Endodermal cell (in vitro differentiated cells): ENCODE data around the gene LRBA. TPM values are rescaled to one million over a fixed set of nuclear protein-coding genes. Genes with fewer than 3 reads are reported as not detected.

ENCODE experiments used
- DNase-seq: peaks from one replicate; pipeline ENCODE4 v3.0.0-alpha.2; 2017
- H3K27ac ChIP-seq: 2 replicates; pipeline ENCODE4 v1.5.1; 2013; ENCODE audit warnings: mild to moderate bottlenecking, low read depth, low read length, moderate library complexity
- H3K27me3 ChIP-seq: 2 replicates; pipeline ENCODE4 v1.6.1; 2013; ENCODE audit warnings: mild to moderate bottlenecking, low read length, moderate library complexity; ENCODE audit not compliant: insufficient read depth, control insufficient read depth, poor library complexity, severe bottlenecking
- H3K36me3 ChIP-seq: 2 replicates; pipeline ENCODE4 v1.7.0; 2013; ENCODE audit warnings: mild to moderate bottlenecking, low read length, moderate library complexity; ENCODE audit not compliant: control insufficient read depth, insufficient read depth
- H3K4me1 ChIP-seq: one replicate; pipeline ENCODE4 v1.7.0; 2013; ENCODE audit warnings: low read length; ENCODE audit not compliant: control insufficient read depth, insufficient read depth
- H3K4me3 ChIP-seq: 2 replicates; pipeline ENCODE4 v1.5.1; 2013; ENCODE audit warnings: mild to moderate bottlenecking, low read length, moderate library complexity
- H3K9ac ChIP-seq: 2 replicates; pipeline ENCODE4 v1.6.1; 2013; ENCODE audit warnings: mild to moderate bottlenecking, low read length, moderate library complexity; ENCODE audit not compliant: poor library complexity, severe bottlenecking; ENCODE audit errors: extremely low read depth
- H3K9me3 ChIP-seq: 2 replicates; pipeline ENCODE4 v1.6.1; 2013; ENCODE audit warnings: mild to moderate bottlenecking, low read length, moderate library complexity; ENCODE audit not compliant: control insufficient read depth
- H3K27ac Mint-ChIP-seq: 2 replicates; pipeline ENCODE4 v1.8.0; 2020; ENCODE audit warnings: mixed read lengths
- H3K27me3 Mint-ChIP-seq: 2 replicates; pipeline ENCODE4 v1.8.0; 2021; ENCODE audit warnings: mild to moderate bottlenecking, mixed read lengths; ENCODE audit not compliant: insufficient read depth
- H3K36me3 Mint-ChIP-seq: 2 replicates; pipeline ENCODE4 v1.8.0; 2020; ENCODE audit warnings: low read depth, mixed read lengths
- H3K4me1 Mint-ChIP-seq: 2 replicates; pipeline ENCODE4 v1.8.0; 2020; ENCODE audit warnings: mixed read lengths
- H3K4me3 Mint-ChIP-seq: 2 replicates; pipeline ENCODE4 v1.8.0; 2020; ENCODE audit warnings: mild to moderate bottlenecking, moderate library complexity, mixed read lengths
- H3K9me3 Mint-ChIP-seq: 2 replicates; pipeline ENCODE4 v1.8.0; 2020; ENCODE audit warnings: mild to moderate bottlenecking, mixed read lengths
- WGBS, 2 experiments: methylation state at CpG; one replicate each; pipeline versions ENCODE4 v1.1.5 to v1.1.7; 2013; ENCODE audit warnings: missing lambda C conversion rate in 2 of 2, mixed read lengths in 1 of 2; ENCODE audit not compliant: insufficient coverage in 1 of 2, insufficient read length in 1 of 2; 5-methylcytosine and 5-hydroxymethylcytosine counted together
- total RNA-seq, 2 donors: library from RNA; stranded (reverse); fragmentation: NEBNext Ultra II Directional in 1 of 2; extraction: Animal tissue kit (Norgen Biotek cat#: 25700) in 1 of 2; gene quantifications; 2 replicates in 1 of 2; 3 replicates in 1 of 2; pipeline ENCODE4 v1.2.1, GENCODE V29; 2021
- TF ChIP-seq, protein P1 (sequence below): fragments of 200-600 bp; sonication (generic); conservative IDR thresholded peaks from 2 replicates; pipeline ENCODE4 v1.5.0; 2021; ENCODE audit warnings: antibody characterized with exemption, mild to moderate bottlenecking

Gene LRBA
- total RNA-seq, 2 donors from 2014 or later, result 77.3 to 95.9 TPM

DNA sequence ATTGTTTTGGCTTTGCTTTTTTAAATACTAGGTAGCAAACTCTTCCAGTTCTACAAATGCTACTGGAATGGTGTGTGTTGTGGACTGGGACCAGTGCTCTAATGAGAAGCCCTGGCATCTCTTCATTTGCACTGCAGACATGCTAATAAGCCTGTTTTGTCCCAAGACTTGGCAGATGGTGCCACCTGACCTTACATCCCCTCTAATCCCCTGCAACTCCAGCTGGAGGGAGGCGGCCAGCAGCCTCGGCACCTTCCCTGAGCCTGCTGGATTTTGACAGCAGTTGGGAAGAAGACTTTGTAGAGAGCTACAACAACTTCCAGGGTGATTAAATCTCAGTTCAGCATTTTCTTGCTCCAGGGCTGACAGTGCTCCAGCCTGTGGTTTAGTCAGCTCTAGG is 736.9 kb downstream of the LRBA start:
- Mint-ChIP-seq H3K4me1 (no peaks in the 10 kb centered on the region), H3K9me3 (peaks cover 18% of the 10 kb centered on the region), H3K27ac (no peak overlapping the region), H3K36me3 (peaks cover 52% of the 10 kb centered on the region), H3K4me3 (no peak overlapping the region), H3K27me3 (no peaks in the 10 kb centered on the region)
- Histone ChIP-seq H3K9ac (no peak overlapping the region), H3K4me1 (no peaks in the 10 kb centered on the region), H3K9me3 (peaks cover 7% of the 10 kb centered on the region), H3K27me3 (no peaks in the 10 kb centered on the region), H3K4me3 (no peak overlapping the region), H3K27ac (no peak overlapping the region), H3K36me3 (peaks cover 20% of the 10 kb centered on the region)
- no peak for DNase-seq
- TF ChIP-seq, protein P1, sequence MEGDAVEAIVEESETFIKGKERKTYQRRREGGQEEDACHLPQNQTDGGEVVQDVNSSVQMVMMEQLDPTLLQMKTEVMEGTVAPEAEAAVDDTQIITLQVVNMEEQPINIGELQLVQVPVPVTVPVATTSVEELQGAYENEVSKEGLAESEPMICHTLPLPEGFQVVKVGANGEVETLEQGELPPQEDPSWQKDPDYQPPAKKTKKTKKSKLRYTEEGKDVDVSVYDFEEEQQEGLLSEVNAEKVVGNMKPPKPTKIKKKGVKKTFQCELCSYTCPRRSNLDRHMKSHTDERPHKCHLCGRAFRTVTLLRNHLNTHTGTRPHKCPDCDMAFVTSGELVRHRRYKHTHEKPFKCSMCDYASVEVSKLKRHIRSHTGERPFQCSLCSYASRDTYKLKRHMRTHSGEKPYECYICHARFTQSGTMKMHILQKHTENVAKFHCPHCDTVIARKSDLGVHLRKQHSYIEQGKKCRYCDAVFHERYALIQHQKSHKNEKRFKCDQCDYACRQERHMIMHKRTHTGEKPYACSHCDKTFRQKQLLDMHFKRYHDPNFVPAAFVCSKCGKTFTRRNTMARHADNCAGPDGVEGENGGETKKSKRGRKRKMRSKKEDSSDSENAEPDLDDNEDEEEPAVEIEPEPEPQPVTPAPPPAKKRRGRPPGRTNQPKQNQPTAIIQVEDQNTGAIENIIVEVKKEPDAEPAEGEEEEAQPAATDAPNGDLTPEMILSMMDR, result no peak
- WGBS, 2 experiments, result 83 to 94% methylated on average over 1 to 2 of the region's 2 CpGs

DNA sequence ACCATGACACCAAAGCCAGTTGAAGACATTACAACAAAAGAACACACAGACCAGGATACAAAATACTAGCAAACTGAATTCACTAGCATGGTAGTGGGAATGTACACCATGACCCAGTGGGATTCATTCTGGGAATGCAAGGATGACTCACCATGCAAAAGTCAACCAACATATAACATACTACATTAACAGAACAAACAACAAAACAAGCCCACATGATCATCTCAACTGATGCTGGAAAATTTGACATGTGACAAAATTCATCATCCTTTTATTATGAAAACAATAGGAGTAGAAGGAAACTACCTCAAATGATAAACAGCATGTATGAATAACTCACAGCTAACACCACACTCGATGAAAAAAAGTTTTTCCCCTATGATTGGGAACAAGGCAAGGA is 746.6 kb downstream of the LRBA start:
- Histone ChIP-seq H3K36me3 (peaks cover 13% of the 10 kb centered on the region), H3K4me3 (no peak overlapping the region), H3K9me3 (no peaks in the 10 kb centered on the region), H3K27ac (no peak overlapping the region), H3K4me1 (no peaks in the 10 kb centered on the region), H3K9ac (no peak overlapping the region), H3K27me3 (no peaks in the 10 kb centered on the region)
- no peak overlapping the region for H3K4me3 Mint-ChIP-seq
- no peaks in the 10 kb centered on the region for H3K4me1 Mint-ChIP-seq
- no peaks in the 10 kb centered on the region for H3K27me3 Mint-ChIP-seq
- WGBS, 2 experiments, result 94 to 100% methylated on average over 1 of the region's 1 CpG
- no peak for DNase-seq
- peaks cover 25% of the 10 kb centered on the region for H3K36me3 Mint-ChIP-seq
- no peak overlapping the region for H3K27ac Mint-ChIP-seq
- no peaks in the 10 kb centered on the region for H3K9me3 Mint-ChIP-seq
- TF ChIP-seq, protein P1, result no peak

DNA sequence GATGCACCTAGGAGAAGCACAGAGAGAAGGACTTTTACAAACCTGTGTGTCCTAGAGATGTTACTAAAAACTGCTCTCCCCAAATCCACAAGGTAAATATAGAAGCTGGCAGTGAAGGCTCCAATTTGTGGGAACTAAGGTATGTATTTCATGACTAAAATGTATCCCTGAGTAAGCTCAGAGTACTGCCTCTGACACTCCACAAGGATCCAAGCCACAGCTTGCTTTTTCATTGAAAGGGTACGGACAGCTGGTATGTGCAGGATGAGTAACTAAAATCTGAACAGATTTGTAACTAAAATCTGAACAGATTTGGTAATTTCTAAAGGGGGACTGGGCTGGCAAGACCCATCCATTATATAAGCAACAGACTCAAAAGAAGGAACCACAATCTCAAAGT is 749.3 kb downstream of the LRBA start:
- H3K9me3 Mint-ChIP-seq, result no peaks in the 10 kb centered on the region
- 88% methylated on average over 1 of the region's 1 CpG; no CpG with 5 or more reads in 1 of the 2 experiments for WGBS, 2 experiments
- no peaks in the 10 kb centered on the region for H3K4me1 ChIP-seq
- no peaks in the 10 kb centered on the region for H3K4me1 Mint-ChIP-seq
- DNase-seq, result no peak
- H3K27ac ChIP-seq, result no peak overlapping the region
- H3K4me3 Mint-ChIP-seq, result no peak overlapping the region
- H3K27ac Mint-ChIP-seq, result no peak overlapping the region
- no peaks in the 10 kb centered on the region for H3K27me3 ChIP-seq
- H3K4me3 ChIP-seq, result no peak overlapping the region
- peaks cover 13% of the 10 kb centered on the region for H3K36me3 ChIP-seq
- no peak overlapping the region for H3K9ac ChIP-seq
- TF ChIP-seq, protein P1, result no peak
- H3K36me3 Mint-ChIP-seq, result peaks cover 15% of the 10 kb centered on the region
- H3K27me3 Mint-ChIP-seq, result no peaks in the 10 kb centered on the region
- no peaks in the 10 kb centered on the region for H3K9me3 ChIP-seq
